Stimulated activated CD4-positive, alpha-beta T cell treated with anti-CD3 and anti-CD28 coated beads, TNF-alpha, amount 100 ng/mL, for 4 hours (primary cell): Measurements from ENCODE around the gene PTPN12.
"Not testable (repeated sequence)": the region's sequence is repeated elsewhere in the genome, so short reads cannot be mapped to it uniquely, and the experiment has no call there.

Experiments used
- DNase-seq, 3 experiments: peaks; one replicate each; pipeline ENCODE4 v3.0.0-alpha.2; 2020; ENCODE audit warnings: low read depth in 3 of 3

PTPN12 gene

GRCh38 chr7:77579797-77580196 lies 42.7 kb downstream of the PTPN12 start:
- DNase-seq: no peak

GRCh38 chr7:77580762-77581350 lies 43.8 kb downstream of the PTPN12 start:
- no peak for DNase-seq

DNA sequence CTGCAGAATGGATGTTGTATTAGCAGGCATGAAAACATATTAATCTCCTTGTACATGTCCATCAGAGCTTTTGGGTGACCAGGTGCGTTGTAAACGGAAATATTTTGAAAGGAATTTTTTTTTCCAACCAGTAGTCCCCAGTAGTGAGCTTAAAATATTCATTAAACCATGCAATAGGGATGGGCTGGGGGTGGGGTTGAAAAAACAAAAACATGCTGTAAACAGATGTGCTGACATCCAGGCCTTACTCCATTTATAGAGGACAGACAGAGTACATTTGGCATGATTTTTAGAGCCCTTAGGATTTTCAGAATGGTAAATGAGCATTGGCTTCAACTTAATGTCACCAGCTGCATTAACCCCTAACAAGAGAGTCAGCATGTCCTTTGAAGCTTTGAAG lies 50.2 kb downstream of the PTPN12 start:
- no peak for DNase-seq

GRCh38 chr7:77600952-77601351 lies 63.9 kb downstream of the PTPN12 start:
- no peak for DNase-seq

DNA sequence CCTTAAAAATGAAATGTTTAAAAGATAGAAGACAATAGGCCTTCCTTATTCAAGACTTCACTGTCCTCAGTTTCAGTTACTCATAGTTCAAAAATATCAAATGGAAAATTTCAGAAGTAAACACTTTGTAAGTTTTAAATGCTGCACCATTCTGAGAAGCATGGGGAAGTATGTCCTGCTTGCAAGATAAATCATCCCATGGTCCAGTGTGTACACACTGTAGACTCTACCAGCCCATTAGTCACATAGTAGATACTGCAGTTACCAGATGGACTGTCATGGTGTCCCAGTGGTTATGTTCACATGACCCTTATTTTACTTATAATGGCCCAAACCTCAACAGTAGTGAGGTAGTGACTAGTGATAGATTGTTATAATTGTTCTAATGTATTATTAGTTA lies 69.5 kb downstream of the PTPN12 start:
- DNase-seq: no peak

DNA sequence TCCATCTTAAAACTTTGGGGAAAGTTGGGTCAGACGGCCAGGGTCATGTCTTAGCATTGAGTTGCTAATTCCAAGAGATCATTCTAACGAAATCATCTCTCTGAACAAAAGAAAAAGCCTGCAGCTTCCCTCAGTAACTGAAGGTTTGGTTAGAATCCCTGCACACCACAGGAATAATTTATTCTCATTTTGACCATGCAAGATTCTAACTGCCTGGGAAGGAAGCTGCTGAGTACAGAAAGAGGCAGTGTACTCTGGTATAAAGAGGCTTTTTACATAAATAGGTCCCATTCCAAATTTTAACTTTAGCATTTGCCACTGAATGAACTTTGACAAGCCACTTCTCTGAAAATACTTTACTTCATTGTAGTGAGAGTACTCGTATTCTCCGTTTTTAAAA lies 82.2 kb downstream of the PTPN12 start:
- DNase-seq: no peak

- no peak for DNase-seq
These were observed 89.7 kb downstream of the PTPN12 start for GRCh38 chr7:77626586-77627308.

DNA sequence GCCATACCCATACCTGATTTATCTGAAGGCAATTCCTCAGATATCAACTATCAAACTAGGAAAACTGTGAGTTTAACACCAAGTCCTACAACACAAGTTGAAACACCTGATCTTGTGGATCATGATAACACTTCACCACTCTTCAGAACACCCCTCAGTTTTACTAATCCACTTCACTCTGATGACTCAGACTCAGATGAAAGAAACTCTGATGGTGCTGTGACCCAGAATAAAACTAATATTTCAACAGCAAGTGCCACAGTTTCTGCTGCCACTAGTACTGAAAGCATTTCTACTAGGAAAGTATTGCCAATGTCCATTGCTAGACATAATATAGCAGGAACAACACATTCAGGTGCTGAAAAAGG lies 90.2 kb downstream of the PTPN12 start:
- DNase-seq: no peak

DNA sequence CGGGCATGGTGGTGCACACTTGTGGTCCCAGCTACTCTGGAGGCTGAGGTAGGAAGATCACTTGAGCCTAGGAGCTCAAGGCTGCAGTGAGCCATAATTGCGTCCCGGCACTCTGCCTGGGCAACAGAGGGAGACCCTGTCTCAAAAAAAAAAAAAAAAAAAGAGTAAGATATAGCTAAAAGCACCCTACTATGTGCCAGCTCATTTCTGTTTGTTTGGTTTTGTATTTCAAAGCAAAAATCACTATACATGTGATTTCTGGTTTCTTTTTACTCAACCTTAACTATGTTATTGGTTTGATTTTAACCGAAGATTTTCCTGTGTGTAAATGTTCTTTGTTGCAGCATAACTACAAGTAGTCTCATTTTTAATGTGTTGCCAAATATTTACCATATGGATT lies 92.7 kb downstream of the PTPN12 start:
- DNase-seq: no peak

DNA sequence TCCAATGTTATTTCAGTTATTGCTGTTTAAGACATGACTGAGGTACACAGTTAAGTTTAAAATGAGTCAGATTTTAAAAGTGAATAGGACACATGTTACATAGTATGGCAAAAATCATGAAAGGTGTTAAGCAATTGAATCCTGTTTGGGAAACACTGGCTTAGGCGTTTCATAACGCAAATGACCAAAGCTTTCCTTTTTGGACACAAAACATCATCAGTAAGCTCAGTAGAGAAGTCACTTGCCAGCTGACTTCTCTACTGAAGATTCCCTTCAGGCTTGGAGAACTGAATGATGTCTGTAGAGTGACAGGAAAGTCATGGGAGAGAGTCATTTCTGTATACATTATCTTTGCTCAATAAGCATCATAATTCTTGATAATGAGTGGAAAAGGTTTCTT lies 94.7 kb downstream of the PTPN12 start:
- no peak for DNase-seq

DNA sequence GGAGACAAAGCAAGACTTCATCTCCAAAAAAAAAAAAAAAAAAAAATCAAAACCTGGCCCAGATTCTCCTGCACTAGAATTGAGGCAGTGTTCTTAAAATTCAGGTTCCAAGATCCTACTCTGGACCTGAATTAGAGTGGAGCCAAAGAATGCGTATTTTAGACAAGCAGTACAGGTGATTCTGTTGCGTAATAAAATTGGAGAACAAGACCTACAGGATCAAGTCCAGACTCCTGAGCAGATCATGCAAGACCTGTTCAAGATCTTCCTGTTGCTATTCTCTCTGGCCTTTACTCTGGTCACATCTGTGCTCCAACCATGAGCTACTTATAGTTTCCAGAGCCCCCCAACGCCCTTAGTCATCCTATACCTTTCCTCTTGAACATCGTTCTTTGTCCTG lies 107.7 kb downstream of the PTPN12 start:
- DNase-seq: no peak

DNA sequence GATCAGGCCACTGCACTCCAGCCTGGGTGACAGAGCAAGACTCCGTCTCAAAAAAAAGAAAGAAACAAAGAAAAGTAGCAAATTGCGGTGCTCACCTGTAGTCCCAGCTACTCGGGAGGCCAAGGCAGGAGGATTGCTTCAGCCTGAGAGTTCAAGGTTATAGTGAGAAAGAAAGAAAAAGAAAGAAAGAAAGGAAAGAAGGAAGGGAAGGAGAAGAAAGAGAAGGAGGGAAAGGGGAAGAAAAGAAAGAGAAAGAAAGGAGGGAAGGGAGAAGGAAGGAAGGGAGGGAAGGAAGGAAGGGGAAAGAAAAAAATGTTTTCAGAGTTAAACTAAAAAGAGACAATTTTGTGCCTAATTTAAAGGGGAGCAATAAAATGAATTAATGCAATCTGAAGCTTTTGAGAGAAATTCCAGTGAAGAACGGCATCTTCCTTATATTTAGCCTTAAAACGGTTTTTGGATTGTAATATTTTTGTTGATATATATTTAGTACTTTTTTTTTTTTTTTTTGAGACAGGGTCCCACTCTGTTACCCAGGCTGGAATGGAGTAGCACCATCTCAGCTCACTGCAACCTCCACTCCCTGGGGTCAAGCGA lies 111.7 kb downstream of the PTPN12 start:
- DNase-seq: no peak

DNA sequence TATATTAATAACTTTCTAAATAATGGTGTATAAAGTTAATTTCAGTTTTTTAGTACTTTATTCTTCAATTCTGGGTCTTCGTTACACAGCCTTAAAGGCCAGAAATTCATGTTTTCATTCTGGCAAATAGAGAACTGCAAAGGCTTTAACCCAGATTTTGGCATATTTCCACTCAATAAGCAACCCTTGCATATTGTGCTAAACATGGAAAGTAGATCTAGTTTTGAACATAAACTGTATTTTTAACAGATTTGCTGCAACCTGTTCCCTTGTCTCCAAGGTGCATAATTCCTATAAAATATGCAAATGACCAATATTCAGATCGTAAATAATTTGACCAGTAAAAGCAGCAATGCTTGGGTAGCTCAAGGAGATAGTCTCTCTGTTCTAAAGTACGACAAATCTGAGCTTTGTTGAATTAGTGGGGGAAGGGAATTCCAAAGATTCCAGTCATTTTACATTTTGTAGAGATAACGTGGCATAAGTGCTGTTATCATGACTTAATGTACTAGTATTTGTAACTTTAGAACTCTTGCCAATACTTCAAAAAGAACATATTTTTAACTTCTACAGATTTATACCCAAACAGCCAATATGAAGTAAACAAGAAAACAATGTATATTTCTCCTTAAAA lies 112.7 kb downstream of the PTPN12 start:
- no peak for DNase-seq

GRCh38 chr7:77651575-77652162 lies 114.6 kb downstream of the PTPN12 start:
- DNase-seq: peak in 1 of 3 experiments; percentile 5

DNA sequence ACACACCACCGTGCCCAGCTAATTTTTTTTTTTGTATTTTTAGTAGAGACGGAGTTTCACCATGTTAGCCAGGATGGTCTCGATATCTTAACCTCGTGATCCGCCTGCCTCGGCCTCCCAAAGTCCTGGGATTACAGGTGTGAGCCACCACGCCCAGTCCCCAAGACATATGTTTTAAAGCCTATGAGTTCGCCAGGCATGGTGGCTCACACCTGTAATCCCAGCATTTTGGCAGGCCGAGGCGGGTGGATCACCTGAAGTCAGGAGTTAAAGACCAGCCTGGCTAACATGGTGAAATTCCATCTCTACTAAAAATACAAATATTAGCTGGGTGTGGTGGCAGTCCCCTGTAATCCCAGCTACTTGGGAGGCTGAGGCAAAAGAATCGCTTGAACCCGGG lies 115.7 kb downstream of the PTPN12 start:
- not testable (repeated sequence) for DNase-seq

- no peak for DNase-seq
These were observed 116.5 kb downstream of the PTPN12 start for GRCh38 chr7:77653572-77653971.

- no peak for DNase-seq
These were observed 118.3 kb downstream of the PTPN12 start for GRCh38 chr7:77655356-77655755.

DNA sequence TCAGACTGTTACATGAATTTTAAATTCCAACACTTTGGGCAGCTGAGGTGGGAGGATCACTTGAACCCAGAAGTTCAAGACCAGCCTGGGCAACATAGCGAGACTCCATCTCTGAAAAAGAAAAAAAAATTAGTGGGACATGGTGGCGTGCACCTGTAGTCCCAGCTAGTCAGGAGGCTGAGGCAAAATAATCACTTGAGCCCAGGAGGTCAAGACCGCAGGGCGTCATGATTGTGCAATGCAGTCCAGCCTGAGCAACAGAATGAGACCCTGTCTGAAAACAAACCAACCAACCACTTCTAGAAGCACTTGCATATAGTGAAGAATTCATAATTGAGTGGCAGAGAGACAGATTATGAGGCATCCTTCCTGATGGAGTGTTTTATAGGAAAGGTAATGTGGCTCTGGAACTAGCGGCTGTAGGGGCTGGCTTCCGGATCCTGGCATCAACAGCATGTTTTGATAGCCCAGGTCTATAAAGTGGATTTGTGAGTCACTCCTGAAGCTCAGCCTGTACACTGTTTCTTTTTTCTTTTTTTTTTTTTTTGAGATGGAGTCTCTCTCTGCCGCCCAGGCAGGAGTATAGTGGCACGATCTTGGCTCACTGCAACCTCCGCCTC lies 118.9 kb downstream of the PTPN12 start:
- no peak for DNase-seq

DNA sequence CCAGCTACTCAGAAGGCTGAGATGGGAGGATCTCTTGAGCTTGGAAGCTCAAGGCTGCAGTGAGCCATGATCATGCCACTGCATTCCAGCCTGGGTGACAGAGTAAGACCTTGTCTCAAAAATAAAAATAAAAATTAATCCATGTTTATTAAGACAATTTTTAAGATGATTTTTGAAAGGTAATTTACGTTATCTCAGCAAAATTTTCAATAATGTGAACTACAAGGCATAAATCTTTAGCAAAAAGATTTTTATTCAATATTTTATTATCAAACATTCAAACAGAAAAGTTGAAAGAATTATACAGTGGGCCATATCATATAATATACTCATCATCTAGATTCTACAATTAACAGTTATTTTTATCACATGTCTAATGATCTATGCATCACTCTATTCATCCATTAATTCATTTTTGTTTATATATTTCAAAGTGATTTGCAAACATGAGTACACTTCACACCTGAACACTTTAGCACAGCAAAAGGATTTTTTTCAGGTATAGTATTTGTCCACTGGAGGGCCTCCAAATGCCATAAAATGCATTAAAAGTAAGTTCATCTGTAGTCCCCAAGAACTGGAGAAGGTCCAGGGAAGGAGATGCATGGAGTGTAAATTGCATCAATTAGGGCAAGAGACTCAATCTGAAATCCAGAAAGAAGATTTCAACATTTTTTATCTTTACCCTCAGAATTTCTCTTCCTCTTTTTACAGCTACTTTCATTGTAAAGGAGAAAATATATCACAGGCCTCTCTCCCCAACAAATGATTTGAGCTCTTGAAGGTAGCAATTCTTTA lies 120.5 kb downstream of the PTPN12 start:
- DNase-seq: no peak

DNA sequence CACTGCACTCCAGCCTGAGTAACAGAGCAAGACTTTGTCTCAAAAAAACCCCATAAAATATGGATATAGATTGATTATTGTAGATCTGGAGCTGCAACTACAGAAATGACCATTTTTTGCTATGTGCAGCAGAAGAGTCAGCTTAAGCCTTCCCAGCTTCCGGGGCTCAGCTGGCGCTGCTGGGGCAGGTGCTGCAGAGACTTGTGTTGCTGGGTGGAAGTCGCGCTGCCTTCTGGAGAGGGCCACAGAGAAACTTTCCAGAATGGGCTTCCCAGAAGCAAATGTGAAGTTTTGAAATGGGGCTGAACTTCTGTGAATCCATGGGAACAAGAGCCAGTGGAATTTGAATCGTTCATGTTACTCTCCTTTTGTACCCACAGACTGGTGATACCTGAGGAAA lies 121.8 kb downstream of the PTPN12 start:
- no peak for DNase-seq

DNA sequence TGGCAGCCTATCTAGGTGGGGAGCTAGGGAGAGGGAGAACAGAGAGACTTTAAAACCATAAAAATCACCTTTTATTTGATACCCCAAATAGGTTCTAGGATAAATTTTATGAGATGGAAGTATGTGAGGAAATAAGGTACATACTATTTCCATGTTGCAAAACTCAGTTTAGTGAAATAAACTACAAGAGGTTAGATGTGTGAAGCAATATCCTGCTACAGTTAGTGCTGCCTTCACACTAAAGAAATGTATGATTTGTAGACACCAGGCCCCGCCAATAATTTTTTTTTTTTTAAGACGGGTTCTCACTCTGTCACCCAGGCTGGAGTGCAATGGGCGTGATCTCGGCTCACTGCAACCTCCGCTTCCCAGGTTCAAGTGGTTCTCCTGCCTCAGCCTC lies 124.7 kb downstream of the PTPN12 start:
- no peak for DNase-seq
